PC-9 (cell line): ENCODE results near the gene SARNP.

Source experiments
- EZH2 ChIP-seq: fragments of 200-600 bp; sonication (generic); IDR thresholded peaks from 2 replicates; pipeline ENCODE4 v1.8.0; 2017; ENCODE audit warnings: antibody characterized with exemption, low read depth
- TF ChIP-seq, protein P1 (sequence below): fragments of 200-600 bp; sonication (generic); conservative IDR thresholded peaks from 2 replicates; pipeline ENCODE4 v1.6.1; 2017; ENCODE audit warnings: mixed run types, antibody characterized with exemption, mild to moderate bottlenecking, moderate library complexity

DNA sequence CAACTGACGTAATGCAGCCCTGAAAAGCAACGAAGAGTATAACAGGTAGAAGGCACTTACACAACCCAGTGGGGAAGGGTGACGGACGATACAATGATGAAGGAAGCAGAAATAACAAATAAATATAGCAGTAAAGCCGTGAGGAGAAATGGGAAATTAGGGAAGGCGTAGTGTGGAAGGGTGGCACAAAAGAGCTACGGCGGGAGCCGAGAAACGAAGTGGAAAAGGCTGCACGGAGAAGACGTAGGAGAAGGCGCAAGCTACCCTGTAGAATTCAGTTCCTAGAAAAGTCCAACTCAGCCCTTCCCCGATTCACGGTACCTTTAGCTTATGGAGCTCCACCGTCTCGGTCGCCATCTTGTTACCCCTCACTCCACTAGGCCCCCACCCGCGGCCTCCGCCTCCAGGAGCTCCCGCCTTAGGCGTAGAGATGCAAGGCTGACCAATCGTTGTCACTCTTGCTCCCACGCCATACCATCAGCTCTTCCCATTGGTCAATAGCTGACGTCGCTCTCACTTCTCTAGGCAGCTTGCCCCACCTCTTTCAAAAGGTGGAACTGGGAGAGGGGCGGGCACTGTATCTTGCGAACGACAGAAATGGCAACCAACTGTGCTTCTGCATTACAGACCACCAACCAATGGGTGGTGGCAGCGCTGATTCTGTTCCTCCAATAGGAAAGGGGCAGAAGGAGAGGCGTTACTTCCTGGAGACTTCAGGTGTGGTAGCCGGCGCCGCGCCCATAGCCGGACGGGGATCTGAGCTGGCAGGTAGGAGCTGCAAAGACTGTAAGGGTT is at the start of gene SARNP, which contains the start of gene ORMDL2:
- TF ChIP-seq, protein P1, sequence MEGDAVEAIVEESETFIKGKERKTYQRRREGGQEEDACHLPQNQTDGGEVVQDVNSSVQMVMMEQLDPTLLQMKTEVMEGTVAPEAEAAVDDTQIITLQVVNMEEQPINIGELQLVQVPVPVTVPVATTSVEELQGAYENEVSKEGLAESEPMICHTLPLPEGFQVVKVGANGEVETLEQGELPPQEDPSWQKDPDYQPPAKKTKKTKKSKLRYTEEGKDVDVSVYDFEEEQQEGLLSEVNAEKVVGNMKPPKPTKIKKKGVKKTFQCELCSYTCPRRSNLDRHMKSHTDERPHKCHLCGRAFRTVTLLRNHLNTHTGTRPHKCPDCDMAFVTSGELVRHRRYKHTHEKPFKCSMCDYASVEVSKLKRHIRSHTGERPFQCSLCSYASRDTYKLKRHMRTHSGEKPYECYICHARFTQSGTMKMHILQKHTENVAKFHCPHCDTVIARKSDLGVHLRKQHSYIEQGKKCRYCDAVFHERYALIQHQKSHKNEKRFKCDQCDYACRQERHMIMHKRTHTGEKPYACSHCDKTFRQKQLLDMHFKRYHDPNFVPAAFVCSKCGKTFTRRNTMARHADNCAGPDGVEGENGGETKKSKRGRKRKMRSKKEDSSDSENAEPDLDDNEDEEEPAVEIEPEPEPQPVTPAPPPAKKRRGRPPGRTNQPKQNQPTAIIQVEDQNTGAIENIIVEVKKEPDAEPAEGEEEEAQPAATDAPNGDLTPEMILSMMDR = no peak
- no peak for TF ChIP-seq EZH2
